ENCODE results near the gene RARA.

DNA sequence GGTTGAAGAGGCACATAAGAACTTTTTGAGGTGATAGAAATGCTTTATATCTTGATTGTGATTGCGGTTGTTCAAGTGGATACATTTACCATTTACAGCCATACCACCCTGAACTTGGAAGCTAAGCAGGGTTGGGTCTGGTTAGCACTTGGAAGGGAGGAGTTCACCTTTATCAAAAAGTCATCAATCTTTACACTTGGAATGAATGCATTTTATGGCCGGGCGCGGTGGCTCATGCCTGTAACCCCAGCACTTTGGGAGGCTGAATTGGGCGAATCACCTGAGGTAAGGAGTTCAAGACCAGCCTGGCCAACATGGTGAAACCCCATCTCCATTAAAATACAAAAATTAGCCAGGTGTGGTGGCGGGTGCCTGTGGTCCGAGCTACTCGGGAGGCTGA lies 65.0 kb downstream of the RARA start:
- no peak for TF ChIP-seq EZH2phosphoT487 (IDR thresholded peaks at IDR 0.05; ENCODE audit: borderline replicate concordance)
- TF ChIP-seq RAD21 (IDR thresholded peaks at IDR 0.05; ENCODE audit: low read depth): no peak
- TF ChIP-seq, protein P1, sequence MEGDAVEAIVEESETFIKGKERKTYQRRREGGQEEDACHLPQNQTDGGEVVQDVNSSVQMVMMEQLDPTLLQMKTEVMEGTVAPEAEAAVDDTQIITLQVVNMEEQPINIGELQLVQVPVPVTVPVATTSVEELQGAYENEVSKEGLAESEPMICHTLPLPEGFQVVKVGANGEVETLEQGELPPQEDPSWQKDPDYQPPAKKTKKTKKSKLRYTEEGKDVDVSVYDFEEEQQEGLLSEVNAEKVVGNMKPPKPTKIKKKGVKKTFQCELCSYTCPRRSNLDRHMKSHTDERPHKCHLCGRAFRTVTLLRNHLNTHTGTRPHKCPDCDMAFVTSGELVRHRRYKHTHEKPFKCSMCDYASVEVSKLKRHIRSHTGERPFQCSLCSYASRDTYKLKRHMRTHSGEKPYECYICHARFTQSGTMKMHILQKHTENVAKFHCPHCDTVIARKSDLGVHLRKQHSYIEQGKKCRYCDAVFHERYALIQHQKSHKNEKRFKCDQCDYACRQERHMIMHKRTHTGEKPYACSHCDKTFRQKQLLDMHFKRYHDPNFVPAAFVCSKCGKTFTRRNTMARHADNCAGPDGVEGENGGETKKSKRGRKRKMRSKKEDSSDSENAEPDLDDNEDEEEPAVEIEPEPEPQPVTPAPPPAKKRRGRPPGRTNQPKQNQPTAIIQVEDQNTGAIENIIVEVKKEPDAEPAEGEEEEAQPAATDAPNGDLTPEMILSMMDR (IDR thresholded peaks at IDR 0.05 in 2 of 3, conservative IDR thresholded peaks at IDR 0.05 in 1 of 3; ENCODE audit: borderline replicate concordance in 1 of 3, insufficient read depth in 1 of 3, low read depth in 2 of 3, low read length in 2 of 3): no peak
- no peak for TF ChIP-seq ZFX (IDR thresholded peaks at IDR 0.05)
- no peak for TF ChIP-seq EZH2 (IDR thresholded peaks at IDR 0.05)
- TF ChIP-seq, protein P2, sequence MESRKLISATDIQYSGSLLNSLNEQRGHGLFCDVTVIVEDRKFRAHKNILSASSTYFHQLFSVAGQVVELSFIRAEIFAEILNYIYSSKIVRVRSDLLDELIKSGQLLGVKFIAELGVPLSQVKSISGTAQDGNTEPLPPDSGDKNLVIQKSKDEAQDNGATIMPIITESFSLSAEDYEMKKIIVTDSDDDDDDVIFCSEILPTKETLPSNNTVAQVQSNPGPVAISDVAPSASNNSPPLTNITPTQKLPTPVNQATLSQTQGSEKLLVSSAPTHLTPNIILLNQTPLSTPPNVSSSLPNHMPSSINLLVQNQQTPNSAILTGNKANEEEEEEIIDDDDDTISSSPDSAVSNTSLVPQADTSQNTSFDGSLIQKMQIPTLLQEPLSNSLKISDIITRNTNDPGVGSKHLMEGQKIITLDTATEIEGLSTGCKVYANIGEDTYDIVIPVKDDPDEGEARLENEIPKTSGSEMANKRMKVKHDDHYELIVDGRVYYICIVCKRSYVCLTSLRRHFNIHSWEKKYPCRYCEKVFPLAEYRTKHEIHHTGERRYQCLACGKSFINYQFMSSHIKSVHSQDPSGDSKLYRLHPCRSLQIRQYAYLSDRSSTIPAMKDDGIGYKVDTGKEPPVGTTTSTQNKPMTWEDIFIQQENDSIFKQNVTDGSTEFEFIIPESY (IDR thresholded peaks at IDR 0.05; ENCODE audit: extremely low read depth, insufficient replicate concordance, low read length): no peak

All from HCT116 (cell line).